ENCODE results near the gene VWA2. TPM values are rescaled to one million over a fixed set of nuclear protein-coding genes. Genes with fewer than 3 reads are reported as not detected.

VWA2 gene
- total and polyA plus RNA-seq, 12 donors = 0.01 to 0.09 TPM; not detected in 10

- 56 to 63% methylated on average over 5 of the region's 5 CpGs for WGBS, 2 donors
- TF ChIP-seq, protein P1, sequence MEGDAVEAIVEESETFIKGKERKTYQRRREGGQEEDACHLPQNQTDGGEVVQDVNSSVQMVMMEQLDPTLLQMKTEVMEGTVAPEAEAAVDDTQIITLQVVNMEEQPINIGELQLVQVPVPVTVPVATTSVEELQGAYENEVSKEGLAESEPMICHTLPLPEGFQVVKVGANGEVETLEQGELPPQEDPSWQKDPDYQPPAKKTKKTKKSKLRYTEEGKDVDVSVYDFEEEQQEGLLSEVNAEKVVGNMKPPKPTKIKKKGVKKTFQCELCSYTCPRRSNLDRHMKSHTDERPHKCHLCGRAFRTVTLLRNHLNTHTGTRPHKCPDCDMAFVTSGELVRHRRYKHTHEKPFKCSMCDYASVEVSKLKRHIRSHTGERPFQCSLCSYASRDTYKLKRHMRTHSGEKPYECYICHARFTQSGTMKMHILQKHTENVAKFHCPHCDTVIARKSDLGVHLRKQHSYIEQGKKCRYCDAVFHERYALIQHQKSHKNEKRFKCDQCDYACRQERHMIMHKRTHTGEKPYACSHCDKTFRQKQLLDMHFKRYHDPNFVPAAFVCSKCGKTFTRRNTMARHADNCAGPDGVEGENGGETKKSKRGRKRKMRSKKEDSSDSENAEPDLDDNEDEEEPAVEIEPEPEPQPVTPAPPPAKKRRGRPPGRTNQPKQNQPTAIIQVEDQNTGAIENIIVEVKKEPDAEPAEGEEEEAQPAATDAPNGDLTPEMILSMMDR (IDR thresholded peaks at IDR 0.05) = no peak
- DNase-seq (no peak), ATAC-seq (no peak)
- intact Hi-C loops (cut with DNase I) = no loop called here
- no peak overlapping the region for H3K4me3 ChIP-seq
- no peaks in the 10 kb centered on the region for H3K27me3 ChIP-seq
- H3K4me1 ChIP-seq = peaks cover 0 to 14% (median 0%) of the 10 kb centered on the region in 9 donors
- H3K36me3 ChIP-seq = peaks cover 0 to 23% (median 0%) of the 10 kb centered on the region in 9 donors
- H3K9me3 ChIP-seq = peaks cover 0 to 6% (median 0%) of the 10 kb centered on the region in 11 donors
- no peak overlapping the region for H3K27ac ChIP-seq
Observed at GRCh38 chr10:114316744-114317143, 77.7 kb downstream of the VWA2 start.

DNA sequence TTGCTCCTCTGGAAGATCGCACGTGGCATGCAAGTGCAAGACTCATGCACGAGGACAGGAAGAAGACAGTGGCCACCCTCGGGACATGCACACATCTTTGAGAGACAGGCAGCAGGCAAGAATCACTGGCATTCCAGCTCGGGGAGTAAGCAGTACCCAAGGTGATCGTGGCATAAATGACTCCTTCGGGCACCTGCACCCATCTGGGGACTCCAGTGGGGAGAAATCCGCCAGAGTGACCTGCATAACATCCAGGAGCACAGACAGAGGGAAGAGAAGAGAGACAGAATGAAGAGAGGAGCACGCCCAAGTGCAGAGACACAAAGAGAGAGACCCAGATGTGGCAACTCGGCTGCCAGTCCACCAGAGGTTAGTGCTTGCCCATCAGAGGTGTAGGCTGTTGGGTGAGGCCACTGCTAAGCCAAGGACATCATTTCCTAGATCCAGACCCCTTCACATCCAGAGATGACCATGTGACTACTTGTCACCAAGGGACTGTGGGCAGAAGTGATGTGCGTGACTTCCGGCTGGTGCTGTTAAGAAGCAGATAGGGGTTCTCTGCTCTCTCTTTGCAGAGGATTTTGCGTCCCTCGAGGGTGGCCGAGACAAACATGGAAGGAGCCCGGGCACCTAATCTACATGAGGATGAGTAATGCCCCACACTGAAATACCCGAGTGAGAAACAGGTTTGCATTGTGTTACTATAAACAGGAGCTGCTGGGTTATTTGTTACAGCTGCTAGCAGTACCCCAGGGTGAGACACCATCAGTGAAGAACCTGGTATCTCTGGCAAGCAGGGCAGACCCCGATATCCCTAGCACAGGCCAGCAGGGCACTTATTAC, 80.6 kb downstream of the VWA2 start:
- ATAC-seq (no peak), DNase-seq (no peak)
- 92 to 93% methylated on average over 18 of the region's 18 CpGs for WGBS, 2 donors
- intact Hi-C loops (cut with DNase I) = no loop called here
- H3K36me3 ChIP-seq = peaks cover 0 to 12% (median 0%) of the 10 kb centered on the region in 9 donors
- H3K4me3 ChIP-seq = no peak overlapping the region
- peak overlapping the region in 1 of 10 donors; percentile 51 for H3K27ac ChIP-seq
- TF ChIP-seq, protein P1 (IDR thresholded peaks at IDR 0.05) = no peak
- no peaks in the 10 kb centered on the region for H3K9me3 ChIP-seq
- no peaks in the 10 kb centered on the region for H3K27me3 ChIP-seq
- peaks cover 0 to 30% (median 0%) of the 10 kb centered on the region in 9 donors for H3K4me1 ChIP-seq

DNA sequence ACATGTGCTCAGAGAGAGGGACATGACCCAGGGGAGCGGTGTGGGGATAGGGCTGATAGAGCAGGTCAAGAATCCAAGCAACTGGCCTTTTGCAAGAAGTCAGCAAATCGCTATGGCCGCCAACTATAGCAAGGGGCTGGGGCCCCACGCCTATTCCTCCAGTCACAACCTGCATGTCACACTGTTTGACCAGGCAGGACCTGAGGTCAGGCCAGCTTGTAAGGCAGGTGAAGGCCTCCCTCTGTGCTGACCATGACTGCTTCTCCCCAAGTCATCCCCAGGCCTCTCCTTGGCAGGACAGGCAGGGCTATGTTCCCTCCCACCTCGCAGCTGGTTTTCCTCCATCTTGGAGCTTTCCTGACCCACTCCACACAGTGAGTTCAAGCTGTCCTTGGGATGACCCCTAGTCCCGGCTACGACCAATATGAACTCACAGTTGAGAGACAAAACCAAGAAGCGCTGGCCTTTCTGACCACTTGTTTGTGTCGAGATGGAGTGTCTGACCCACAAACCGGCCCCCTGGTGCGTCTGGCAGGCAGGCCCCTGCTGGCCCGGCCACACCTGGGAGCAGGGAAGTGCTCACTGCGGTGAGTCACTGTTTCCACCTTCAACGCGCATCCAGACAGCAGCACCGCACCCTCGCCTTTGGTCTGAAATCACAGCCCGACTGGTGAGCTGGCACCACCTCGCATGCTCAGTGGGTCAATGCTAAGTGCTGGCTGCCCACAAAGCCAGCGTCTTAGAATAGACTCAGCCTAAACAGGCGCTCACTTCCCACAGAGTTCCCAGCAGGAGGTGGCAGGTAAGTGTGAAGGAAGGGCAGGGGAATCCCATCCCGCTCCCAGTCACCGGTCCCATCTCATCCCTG, 81.4 kb downstream of the VWA2 start:
- peak overlapping the region in 2 of 10 donors; percentile 34 to 51 for H3K27ac ChIP-seq
- peak in 6 of 8 donors; percentile 20 to 80 (median 59) for ATAC-seq
- intact Hi-C loops (cut with DNase I) = no loop called here

More for the DNA sequence above, 81.4 kb downstream of the VWA2 start:
- Histone ChIP-seq H3K27me3 (no peaks in the 10 kb centered on the region), H3K4me3 (no peak overlapping the region), H3K4me1 (peaks cover 0 to 30% (median 0%) of the 10 kb centered on the region in 9 donors), H3K36me3 (peaks cover 0 to 9% (median 0%) of the 10 kb centered on the region in 9 donors), H3K9me3 (no peaks in the 10 kb centered on the region)
- DNase-seq = peak; percentile 35 to 43
- TF ChIP-seq, protein P1 (IDR thresholded peaks at IDR 0.05) = no peak
- 72 to 84% methylated on average over 23 of the region's 23 CpGs for WGBS, 2 donors
